CD4-positive, alpha-beta T cell treated with Interleukin-15 for 1 hour (primary cell): ENCODE results near the gene TBCE.
"Not testable (repeated sequence)": the region's sequence is repeated elsewhere in the genome, so short reads cannot be mapped to it uniquely, and the experiment has no call there.

ENCODE experiments used
- DNase-seq: peaks from one replicate; pipeline ENCODE4 v3.0.0-alpha.2; 2020

Gene TBCE

DNA sequence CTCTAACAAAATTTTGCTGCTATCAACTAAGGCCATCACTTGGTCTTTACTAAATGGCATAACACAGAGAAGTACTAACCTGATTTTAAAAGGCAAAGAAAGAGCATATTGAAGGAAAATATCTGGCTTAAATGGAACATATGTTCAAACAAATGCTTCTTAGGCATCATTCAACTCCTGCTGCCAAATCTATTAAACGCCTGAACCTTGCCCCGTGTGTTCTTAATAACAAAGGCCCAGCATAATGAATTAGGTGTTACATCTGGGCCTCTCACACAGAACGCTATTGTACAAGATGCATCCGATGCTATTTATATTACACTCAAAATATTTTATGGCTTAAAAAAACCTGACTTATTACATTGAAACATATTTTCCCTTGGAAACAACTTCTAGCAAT is 88.6 kb downstream of the TBCE start:
- no peak for DNase-seq

DNA sequence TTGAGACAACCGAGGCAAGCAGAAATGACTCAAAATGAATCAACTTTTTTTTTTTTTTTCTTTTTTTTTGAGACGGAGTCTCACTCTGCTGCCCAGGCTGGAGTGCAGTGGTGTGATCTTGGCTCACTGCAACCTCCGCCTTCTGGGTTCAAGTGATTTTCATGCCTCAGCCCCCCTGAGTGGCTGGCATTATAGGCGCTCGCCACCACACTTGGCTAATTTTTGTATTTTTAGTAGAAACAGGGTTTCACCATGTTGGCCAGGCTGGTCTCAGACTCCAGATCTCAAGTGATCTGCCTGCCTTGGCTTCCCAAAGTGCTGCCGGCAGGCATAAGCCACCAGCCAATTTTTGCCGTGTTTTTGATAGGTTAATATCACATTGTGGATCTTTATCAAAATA is 90.6 kb downstream of the TBCE start:
- DNase-seq, result not testable (repeated sequence)

DNA sequence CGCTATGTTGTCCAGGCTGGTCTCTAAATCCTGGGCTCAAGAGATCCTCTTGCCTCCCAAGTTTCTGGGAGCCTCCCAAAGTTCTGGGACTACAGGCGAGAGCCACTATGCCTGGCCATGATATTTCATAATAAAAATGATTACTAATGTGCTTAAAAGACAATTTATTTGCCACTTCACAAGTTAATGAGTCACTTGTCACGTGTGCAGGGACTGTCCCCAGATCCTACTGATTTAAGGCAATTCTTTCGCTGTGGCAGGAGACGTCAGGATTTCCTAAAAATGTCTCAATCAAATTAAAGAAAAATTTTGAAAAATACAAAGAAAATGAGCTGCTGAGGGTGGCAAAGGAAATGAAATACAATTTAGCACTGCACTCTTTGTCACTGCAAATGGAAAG is 93.5 kb downstream of the TBCE start:
- no peak for DNase-seq

DNA sequence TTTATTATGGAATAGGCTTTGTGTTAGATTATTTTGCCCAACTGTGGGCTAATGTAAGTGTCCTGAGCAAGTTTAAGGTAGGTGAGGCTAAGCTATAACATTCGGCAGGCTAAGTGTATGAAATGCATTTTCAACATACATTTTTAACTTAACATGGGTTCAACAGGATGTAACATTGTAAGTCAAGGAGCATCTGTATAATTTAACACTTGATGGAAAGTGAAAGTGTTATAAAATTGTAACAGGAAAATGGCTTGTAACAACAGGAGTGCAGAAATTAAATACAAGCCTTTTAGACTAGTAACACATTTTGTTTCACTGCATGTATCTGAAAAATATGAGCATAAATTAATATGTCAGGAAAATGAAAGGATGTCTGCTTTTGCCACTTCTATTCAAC is 94.7 kb downstream of the TBCE start:
- no peak for DNase-seq

DNA sequence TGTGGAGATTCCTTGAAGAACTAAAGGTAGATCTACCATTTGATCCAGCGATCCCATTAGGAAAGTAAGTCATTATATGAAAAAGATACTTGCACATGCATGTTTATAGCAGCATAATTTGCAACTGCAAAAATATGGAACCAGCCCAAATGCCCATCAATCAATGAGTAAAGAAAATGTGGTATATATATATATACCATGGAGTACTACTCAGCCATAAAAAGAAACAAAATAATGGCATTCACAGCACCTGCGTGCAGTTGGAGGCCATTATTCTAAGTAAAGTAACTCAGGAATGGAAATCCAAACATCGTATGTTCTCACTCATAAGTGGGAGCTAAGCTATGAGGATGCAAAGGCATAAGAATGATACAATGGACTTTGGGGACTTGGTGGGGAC is 95.6 kb downstream of the TBCE start:
- not testable (repeated sequence) for DNase-seq

DNA sequence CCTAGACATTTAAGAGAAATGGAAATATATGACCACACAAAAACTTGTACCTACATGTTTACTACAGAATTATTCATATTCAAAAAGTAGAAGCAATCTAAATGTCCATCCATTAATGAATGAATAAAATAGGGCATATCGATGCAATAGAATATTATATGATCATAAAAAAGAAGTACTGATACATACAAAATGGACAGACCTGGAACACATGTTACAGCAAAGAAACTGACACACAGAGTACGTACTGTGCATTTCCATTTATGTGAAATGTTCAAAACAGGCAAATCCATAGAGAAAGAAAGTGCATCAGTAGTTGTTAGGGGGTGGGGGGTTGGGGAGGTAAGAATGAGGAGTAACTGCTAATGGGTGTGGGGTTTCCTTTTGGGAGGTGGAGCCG is 97.8 kb downstream of the TBCE start:
- DNase-seq, result no peak

DNA sequence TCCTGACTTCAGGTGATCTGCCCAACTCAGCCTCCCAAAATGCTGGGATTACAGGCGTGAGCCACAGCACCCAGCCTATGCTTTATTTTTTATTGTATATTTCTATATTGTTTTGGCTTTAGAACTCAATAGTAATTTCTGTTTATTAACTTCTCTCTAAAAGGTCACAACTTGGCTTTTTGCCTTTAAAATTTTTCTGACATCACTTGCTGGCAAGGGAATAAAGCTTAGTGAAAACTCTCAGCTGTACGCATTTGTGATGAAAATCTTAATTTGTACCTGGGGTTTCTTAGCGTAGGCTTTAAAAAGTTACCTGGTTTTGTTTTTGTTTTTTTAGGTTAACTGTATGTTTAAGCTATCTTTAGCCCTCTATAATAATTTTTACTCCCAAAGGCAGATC is 100.8 kb downstream of the TBCE start:
- no peak for DNase-seq

DNA sequence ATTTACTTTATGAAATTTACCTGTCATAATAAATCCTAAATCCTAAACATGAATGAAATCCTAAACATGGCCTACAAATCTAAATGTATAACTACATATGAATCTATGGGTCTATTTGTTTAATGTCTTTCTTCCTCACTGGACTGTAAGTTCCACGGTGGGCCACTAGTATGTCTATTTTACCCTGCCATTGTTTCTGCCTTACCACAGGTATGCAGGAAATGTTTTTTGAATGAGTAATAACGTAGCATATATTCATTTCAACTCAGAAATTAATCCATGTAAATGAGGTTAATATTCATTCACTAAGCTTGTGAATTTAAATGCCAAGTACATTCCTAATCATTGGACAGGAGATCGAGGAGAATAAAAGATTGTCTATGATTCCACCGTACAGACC is 101.7 kb downstream of the TBCE start:
- no peak for DNase-seq

DNA sequence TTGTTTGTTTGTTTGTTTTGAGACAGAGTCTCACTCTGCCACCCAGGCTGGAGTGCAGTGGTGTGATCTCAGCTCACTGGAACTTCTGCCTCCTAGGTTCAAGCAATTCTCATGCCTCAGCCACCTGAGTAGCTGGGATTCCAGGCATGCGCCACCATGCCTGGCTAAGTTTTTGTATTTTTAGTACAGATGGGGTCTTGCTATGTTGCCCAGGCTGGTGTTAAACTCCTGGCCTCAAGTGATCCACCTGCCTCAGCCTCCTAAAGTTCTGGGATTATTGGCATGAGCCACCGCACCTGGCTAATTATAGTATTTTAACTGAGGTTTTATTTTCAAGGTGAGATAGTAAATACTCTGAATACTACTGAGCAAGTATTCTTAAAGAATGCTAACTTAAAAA is 102.7 kb downstream of the TBCE start:
- not testable (repeated sequence) for DNase-seq

DNA sequence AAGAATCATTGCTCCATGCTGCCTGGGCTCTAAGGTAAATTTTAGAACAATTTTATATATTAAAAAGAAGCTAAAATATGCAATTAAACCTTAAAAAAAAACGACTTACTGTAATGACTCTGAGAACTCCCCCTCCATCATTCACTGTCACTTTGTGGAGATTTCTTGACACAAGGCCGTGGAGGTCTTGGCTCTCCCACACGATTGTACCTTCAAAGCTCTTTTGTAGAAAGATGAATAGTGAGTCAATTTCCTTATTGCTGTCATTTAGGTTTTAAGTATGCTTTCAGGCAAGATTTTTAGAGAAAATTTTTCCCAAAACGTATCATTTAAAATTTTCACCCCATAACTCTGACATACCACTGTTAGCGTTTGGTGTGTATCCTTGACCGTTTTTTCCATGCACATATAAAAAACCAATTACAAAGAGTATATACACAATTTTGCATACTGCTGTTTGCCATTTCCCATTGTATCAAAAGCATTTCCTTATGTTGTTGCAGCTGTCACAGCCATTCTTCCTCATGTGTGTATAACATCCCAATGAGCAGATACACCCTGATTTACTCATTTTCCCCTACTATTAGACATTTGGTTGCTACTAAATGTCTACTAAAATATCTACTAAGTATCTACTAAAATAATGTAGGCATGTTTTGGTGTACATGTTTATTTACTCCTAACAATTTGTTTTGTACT is 103.7 kb downstream of the TBCE start:
- no peak for DNase-seq

DNA sequence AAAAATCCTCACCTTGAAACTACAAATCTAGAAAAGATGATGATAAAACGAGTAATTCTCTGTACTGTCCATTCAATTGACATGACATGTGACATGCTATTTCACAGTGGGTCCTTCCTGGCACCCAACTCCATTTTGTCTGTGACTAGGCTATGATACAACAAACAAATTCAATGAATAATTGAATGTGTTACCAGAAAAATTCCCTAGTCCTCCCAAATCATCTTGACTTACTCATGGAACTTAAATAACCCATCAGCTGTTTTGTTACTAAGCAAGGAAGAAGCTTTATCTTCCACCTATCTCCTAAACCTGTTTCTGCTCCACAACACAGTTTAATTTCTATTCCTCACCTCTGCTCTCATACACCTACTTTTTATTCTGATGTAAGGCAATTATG is 106.6 kb downstream of the TBCE start:
- no peak for DNase-seq

DNA sequence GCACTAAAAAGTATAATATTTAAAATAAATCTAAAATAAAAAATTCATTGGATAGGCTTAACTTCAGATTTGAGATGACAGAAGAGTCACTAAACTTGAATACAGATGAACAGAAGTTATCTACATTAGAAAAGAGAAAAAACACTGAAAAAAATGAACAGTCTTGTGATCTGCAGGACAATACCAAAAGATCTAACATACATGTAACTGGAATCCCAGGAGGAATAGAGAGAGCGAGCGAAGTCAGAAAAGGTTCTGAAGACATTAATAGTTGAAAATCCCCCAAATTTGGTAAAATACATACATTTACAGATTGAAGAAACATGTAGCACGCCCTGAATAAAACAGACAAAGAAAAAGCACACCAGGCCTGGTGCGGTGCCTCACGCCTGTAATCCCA is 115.9 kb downstream of the TBCE start:
- no peak for DNase-seq

DNA sequence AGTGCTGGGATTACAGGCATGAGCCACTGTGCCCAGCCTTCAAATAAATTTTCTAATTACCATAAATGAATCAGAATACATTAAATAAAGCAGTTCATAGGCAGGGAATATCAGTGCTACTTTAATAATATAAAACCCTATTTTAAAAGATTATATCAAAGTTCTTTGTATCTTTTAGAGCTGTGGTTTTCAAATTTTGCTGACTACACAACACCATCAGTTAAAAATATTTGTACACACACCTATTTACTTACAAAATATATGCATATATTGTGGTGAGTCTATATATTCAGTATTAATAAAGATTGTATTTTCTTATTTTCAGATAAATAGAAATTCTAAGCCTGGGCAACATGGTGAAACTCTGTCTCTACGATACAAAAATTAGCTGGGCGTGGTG is 118.3 kb downstream of the TBCE start:
- DNase-seq, result no peak

DNA sequence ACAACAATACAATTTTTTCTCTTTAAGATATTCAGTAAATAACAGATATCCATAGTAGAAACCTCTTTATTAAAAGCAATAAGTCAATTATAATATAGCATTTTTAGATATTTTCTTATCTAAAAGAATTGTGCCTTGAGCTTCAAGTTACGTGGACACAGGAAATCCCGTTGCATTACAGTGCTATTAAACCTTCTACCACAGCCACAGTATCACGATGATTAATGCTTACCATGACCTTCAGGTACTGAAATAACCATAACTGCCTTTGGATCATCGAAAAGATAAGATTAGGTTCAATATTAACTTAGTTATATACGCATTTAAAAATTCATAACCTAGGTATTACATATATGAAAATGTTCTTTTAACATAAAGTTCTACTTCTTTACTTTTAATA is 119.1 kb downstream of the TBCE start:
- no peak for DNase-seq

DNA sequence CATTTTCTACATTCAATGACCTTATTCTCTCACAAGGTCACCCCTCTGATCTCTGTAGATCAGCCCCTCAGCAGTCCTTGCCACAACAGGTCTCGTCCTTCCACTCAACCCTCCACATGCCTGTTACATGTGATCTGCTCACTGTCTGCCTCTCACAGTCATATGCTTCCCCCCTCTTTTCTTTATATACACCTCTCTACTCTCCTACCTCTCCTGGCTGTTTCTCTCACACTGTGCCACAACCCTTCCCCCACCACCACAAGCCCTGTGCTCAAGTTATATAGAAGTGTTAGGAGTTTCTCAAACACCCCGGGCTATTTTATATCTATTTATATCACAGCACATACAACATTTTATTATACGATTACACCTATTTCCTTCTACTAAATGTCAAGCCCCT is 124.4 kb downstream of the TBCE start:
- DNase-seq, result no peak

DNA sequence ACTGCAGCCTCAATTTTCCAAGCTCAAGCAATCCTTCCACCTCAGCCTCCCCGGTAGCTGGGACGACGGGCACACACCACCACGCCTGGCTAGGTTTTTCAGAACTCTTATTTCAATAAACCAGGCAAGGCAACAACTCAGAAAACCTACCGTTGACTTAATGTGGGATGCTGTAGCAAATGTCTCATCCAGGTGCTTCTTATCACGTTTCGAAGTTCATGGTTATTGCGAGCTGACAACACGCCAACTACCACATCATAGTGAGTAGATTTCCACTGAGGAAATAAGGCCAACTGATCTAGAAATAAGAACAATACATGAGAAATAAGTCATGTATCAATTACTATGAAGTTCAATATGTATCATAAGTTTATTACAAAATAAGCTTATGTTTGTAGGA is 127.3 kb downstream of the TBCE start:
- no peak for DNase-seq

DNA sequence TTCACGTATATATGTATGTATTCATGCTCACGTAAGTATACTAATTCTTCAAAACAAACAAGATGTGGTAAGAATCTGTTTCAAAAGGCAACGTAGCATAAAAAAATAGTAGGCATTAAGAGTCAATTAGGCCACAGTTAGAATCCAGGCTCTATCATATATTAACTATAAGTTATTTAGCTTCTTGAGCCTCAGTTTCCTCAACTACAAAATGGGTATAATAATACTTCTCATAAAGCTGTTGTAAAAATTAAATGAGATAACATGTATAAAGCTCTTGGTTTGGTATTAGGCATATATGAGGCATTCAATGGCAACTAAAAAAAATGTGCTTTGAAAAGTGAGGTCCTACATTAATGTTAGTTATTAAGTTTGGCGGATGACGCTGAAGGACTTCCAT is 127.8 kb downstream of the TBCE start:
- DNase-seq, result no peak

DNA sequence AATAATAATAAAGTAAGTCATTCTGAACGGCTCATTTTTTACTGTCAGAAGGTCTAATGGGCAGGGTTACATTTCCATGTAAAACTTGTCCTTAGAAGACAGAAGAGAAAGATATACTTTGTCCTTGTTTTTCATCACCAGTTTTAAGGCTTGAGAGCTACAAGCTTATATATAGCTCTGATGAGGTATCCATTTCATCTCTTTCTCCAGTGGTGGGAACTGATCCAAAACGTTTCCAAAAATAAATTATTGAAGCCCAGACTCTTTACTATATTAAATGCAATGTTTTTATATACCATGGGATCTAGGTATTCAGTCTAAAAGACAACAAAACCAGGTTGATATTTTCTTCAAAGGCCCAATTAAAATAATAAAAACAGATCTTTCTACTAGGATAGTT is 128.3 kb downstream of the TBCE start:
- no peak for DNase-seq

DNA sequence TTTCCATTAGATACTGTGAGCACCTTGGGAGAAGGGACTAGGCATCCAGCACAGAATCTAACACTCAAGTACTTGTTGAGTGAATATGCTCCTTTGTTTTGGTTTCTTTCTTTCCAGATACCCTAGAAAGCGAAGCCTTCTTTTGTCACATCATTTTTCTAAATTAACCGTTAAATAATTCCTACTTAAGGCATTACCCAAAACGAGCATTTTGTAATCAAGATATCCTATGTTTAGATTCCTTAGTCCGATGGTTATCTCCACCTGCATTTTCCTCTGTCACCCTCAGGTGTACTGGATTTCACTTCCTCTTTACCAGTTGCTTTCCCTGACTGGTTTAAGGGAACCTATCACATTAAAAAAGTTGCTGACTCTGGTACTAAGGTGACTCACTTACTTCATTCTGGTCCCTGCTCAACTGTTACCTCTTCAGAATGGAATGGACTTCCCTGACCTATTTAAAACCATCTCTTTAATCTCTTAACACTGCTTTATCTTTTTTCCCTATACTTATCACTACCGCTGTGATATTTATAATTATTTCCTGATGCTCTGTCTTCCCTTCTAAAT is 133.8 kb downstream of the TBCE start:
- no peak for DNase-seq
